ENCODE measurements around the gene WWP2. TPM values are rescaled to one million over a fixed set of nuclear protein-coding genes. Genes with fewer than 3 reads are reported as not detected.

WWP2 gene
- polyA plus RNA-seq, 1 donor from 2014 or later, result 11.9 TPM

DNA sequence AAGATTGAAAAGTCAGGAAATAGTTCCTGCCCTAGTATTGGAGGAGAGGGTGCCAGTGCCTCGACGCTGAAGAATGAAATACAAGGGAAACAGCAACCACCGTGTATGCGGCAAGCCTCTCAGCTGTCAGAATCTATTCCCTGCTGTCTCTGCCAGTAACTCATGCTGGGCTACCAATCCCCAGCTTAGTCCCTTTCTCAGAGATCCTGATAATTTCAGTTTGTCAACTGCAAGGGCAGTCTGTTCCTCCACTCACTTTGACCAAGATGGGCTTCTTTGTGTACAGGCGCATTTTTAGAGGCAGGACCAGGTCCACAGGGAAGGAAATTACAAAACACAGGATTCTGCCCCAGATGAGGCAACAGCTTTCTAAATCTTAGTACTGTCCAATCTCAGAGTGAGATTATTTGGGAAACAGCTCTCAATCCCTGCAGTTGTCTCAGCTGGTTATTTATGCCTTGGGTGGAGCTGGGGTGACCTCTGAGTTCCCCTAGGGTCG, 37.1 kb upstream of the WWP2 start:
- H3K9me3 ChIP-seq (ENCODE audit: low read length), result no peaks in the 10 kb centered on the region
- no peak overlapping the region for H3K4me3 ChIP-seq (ENCODE audit: low read length)
- H3K4me2 ChIP-seq (ENCODE audit: low read length), result no peak overlapping the region
- no peaks in the 10 kb centered on the region for H4K20me1 ChIP-seq (ENCODE audit: insufficient read depth)
- no peak overlapping the region for H3K9ac ChIP-seq (ENCODE audit: low read length)
- H2AFZ ChIP-seq (ENCODE audit: low read depth, low read length), result no peak overlapping the region
- no peak overlapping the region for H3K27ac ChIP-seq (ENCODE audit: low read length)
- no peaks in the 10 kb centered on the region for H3K27me3 ChIP-seq (ENCODE audit: insufficient read depth, low read depth, low read length)
- no peaks in the 10 kb centered on the region for H3F3A ChIP-seq (ENCODE audit: insufficient read depth, low read length, poor library complexity, severe bottlenecking)
- H3K79me2 ChIP-seq (replicated peaks; ENCODE audit: insufficient read depth, low read length), result no peaks in the 10 kb centered on the region
- TF ChIP-seq SMC3 (conservative IDR thresholded peaks at IDR 0.05; ENCODE audit: poor library complexity) (no peak), POLR2AphosphoS5 (IDR thresholded peaks at IDR 0.05) (no peak), EZH2 (IDR thresholded peaks at IDR 0.05; ENCODE audit: borderline replicate concordance, insufficient read depth, low read length, poor library complexity, severe bottlenecking) (no peak), MXI1 (conservative IDR thresholded peaks at IDR 0.05; ENCODE audit: poor library complexity, severe bottlenecking) (no peak), RAD21 (conservative IDR thresholded peaks at IDR 0.05) (no peak), TAF1 (IDR thresholded peaks at IDR 0.05; ENCODE audit: low read depth) (no peak)
- TF ChIP-seq, protein P1, sequence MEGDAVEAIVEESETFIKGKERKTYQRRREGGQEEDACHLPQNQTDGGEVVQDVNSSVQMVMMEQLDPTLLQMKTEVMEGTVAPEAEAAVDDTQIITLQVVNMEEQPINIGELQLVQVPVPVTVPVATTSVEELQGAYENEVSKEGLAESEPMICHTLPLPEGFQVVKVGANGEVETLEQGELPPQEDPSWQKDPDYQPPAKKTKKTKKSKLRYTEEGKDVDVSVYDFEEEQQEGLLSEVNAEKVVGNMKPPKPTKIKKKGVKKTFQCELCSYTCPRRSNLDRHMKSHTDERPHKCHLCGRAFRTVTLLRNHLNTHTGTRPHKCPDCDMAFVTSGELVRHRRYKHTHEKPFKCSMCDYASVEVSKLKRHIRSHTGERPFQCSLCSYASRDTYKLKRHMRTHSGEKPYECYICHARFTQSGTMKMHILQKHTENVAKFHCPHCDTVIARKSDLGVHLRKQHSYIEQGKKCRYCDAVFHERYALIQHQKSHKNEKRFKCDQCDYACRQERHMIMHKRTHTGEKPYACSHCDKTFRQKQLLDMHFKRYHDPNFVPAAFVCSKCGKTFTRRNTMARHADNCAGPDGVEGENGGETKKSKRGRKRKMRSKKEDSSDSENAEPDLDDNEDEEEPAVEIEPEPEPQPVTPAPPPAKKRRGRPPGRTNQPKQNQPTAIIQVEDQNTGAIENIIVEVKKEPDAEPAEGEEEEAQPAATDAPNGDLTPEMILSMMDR (IDR thresholded peaks at IDR 0.05; ENCODE audit: poor library complexity, severe bottlenecking), result no peak
- TF ChIP-seq, protein P2, sequence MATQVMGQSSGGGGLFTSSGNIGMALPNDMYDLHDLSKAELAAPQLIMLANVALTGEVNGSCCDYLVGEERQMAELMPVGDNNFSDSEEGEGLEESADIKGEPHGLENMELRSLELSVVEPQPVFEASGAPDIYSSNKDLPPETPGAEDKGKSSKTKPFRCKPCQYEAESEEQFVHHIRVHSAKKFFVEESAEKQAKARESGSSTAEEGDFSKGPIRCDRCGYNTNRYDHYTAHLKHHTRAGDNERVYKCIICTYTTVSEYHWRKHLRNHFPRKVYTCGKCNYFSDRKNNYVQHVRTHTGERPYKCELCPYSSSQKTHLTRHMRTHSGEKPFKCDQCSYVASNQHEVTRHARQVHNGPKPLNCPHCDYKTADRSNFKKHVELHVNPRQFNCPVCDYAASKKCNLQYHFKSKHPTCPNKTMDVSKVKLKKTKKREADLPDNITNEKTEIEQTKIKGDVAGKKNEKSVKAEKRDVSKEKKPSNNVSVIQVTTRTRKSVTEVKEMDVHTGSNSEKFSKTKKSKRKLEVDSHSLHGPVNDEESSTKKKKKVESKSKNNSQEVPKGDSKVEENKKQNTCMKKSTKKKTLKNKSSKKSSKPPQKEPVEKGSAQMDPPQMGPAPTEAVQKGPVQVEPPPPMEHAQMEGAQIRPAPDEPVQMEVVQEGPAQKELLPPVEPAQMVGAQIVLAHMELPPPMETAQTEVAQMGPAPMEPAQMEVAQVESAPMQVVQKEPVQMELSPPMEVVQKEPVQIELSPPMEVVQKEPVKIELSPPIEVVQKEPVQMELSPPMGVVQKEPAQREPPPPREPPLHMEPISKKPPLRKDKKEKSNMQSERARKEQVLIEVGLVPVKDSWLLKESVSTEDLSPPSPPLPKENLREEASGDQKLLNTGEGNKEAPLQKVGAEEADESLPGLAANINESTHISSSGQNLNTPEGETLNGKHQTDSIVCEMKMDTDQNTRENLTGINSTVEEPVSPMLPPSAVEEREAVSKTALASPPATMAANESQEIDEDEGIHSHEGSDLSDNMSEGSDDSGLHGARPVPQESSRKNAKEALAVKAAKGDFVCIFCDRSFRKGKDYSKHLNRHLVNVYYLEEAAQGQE (IDR thresholded peaks at IDR 0.05; ENCODE audit: borderline replicate concordance), result no peak
- no peaks in the 10 kb centered on the region for H3K9me2 ChIP-seq (ENCODE audit: insufficient read depth, low read length)
- no peaks in the 10 kb centered on the region for H3K36me3 ChIP-seq (ENCODE audit: insufficient read depth, low read length)

DNA sequence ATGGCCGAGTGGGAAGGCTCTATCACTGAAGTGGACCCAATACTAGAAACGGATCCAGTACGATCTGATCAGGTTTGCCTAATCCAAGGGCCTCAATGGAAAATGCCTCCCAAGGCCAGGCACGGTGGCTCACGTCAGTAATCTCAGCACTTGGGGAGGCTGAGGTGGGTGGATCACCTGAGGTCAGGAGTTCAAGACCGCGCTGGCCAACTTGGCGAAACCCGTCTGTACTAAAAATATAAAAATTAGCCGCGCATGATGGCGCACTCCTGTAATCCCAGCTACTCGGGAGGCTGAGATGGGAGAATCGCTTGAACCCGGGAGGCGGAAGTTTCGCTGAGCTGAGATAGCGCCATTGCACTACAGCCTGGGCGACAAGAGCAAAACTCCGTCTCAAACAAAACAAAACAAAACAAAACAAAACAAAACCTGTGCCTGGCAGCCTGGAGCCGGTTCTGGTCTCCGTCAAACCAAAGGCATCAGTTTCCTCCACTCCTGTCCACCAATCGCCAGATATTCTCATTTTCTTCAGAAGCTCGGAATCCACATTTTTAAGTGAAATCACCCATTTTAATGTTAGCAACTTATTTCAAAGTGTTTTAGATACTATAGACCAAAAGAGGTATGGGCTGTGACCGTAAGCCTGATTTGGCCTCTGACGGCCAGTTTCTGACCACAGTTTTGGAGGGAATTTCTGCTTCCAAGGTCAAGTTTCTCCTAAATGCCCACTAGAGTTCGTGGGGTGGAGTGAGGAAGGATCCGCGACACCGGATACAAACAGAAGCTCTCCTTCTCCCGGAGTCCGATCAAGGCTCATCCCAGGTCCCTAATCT, 36.4 kb upstream of the WWP2 start:
- H3F3A ChIP-seq (ENCODE audit: insufficient read depth, low read length, poor library complexity, severe bottlenecking), result no peaks in the 10 kb centered on the region
- H4K20me1 ChIP-seq (ENCODE audit: insufficient read depth), result no peaks in the 10 kb centered on the region
- H3K27ac ChIP-seq (ENCODE audit: low read length), result peak overlapping the region; percentile 3
- peak overlapping the region; percentile 30 for H3K9ac ChIP-seq (ENCODE audit: low read length)
- no peaks in the 10 kb centered on the region for H3K9me3 ChIP-seq (ENCODE audit: low read length)
- H3K4me3 ChIP-seq (ENCODE audit: low read length), result peak overlapping the region; percentile 70
- H3K4me2 ChIP-seq (ENCODE audit: low read length), result peak overlapping the region; percentile 60
- no peaks in the 10 kb centered on the region for H3K79me2 ChIP-seq (replicated peaks; ENCODE audit: insufficient read depth, low read length)
- TF ChIP-seq RAD21 (conservative IDR thresholded peaks at IDR 0.05), result no peak
- TF ChIP-seq EZH2 (IDR thresholded peaks at IDR 0.05; ENCODE audit: borderline replicate concordance, insufficient read depth, low read length, poor library complexity, severe bottlenecking), result no peak
- no peak for TF ChIP-seq SMC3 (conservative IDR thresholded peaks at IDR 0.05; ENCODE audit: poor library complexity)
- TF ChIP-seq MXI1 (conservative IDR thresholded peaks at IDR 0.05; ENCODE audit: poor library complexity, severe bottlenecking), result no peak
- no peaks in the 10 kb centered on the region for H3K27me3 ChIP-seq (ENCODE audit: insufficient read depth, low read depth, low read length)
- no peaks in the 10 kb centered on the region for H3K9me2 ChIP-seq (ENCODE audit: insufficient read depth, low read length)
- no peak overlapping the region for H2AFZ ChIP-seq (ENCODE audit: low read depth, low read length)
- no peaks in the 10 kb centered on the region for H3K36me3 ChIP-seq (ENCODE audit: insufficient read depth, low read length)
